ENCODE results near the gene ST8SIA1.

The ST8SIA1 gene

GRCh38 chr12:22283006-22283506, 51.5 kb downstream of the ST8SIA1 start:
- DNase-seq (ENCODE audit: low read depth), result no peak

- no peak for DNase-seq (ENCODE audit: low read depth)
Measured at GRCh38 chr12:22282283-22282682, 52.2 kb downstream of the ST8SIA1 start.

- no peak for DNase-seq (ENCODE audit: low read depth)
Measured at GRCh38 chr12:22276867-22277266, 57.6 kb downstream of the ST8SIA1 start.

- DNase-seq (ENCODE audit: low read depth), result no peak
Measured at GRCh38 chr12:22276313-22276712, 58.2 kb downstream of the ST8SIA1 start.

- no peak for DNase-seq (ENCODE audit: low read depth)
Measured at GRCh38 chr12:22275843-22276242, 58.7 kb downstream of the ST8SIA1 start.

GRCh38 chr12:22272335-22273151, 62.0 kb downstream of the ST8SIA1 start:
- DNase-seq (ENCODE audit: low read depth), result no peak

- no peak for DNase-seq (ENCODE audit: low read depth)
Measured at GRCh38 chr12:22271023-22271422, 63.5 kb downstream of the ST8SIA1 start.

- no peak for DNase-seq (ENCODE audit: low read depth)
Measured at GRCh38 chr12:22268973-22269372, 65.5 kb downstream of the ST8SIA1 start.

GRCh38 chr12:22268406-22268805, 66.1 kb downstream of the ST8SIA1 start:
- DNase-seq (ENCODE audit: low read depth), result no peak

- no peak for DNase-seq (ENCODE audit: low read depth)
Measured at GRCh38 chr12:22266101-22266500, 68.4 kb downstream of the ST8SIA1 start.

GRCh38 chr12:22264380-22264779, 70.1 kb downstream of the ST8SIA1 start:
- DNase-seq (ENCODE audit: low read depth), result no peak

- DNase-seq (ENCODE audit: low read depth), result no peak
Measured at GRCh38 chr12:22262309-22262708, 72.2 kb downstream of the ST8SIA1 start.

- no peak for DNase-seq (ENCODE audit: low read depth)
Measured at GRCh38 chr12:22257100-22257499, 77.4 kb downstream of the ST8SIA1 start.

GRCh38 chr12:22256605-22257004, 77.9 kb downstream of the ST8SIA1 start:
- DNase-seq (ENCODE audit: low read depth), result no peak

- no peak for DNase-seq (ENCODE audit: low read depth)
Measured at GRCh38 chr12:22256041-22256441, 78.5 kb downstream of the ST8SIA1 start.

- DNase-seq (ENCODE audit: low read depth), result no peak
Measured at GRCh38 chr12:22255097-22255496, 79.4 kb downstream of the ST8SIA1 start.

- no peak for DNase-seq (ENCODE audit: low read depth)
Measured at GRCh38 chr12:22254478-22254877, 80.0 kb downstream of the ST8SIA1 start.

- DNase-seq (ENCODE audit: low read depth), result no peak
Measured at GRCh38 chr12:22252057-22252456, 82.5 kb downstream of the ST8SIA1 start.

- DNase-seq (ENCODE audit: low read depth), result no peak
Measured at GRCh38 chr12:22250762-22251161, 83.7 kb downstream of the ST8SIA1 start.

GRCh38 chr12:22248571-22249115, 85.9 kb downstream of the ST8SIA1 start:
- DNase-seq (ENCODE audit: low read depth), result no peak

GRCh38 chr12:22248121-22248520, 86.4 kb downstream of the ST8SIA1 start:
- DNase-seq (ENCODE audit: low read depth), result no peak

GRCh38 chr12:22246217-22246846, 88.2 kb downstream of the ST8SIA1 start:
- no peak for DNase-seq (ENCODE audit: low read depth)

GRCh38 chr12:22242726-22243125, 91.8 kb downstream of the ST8SIA1 start:
- no peak for DNase-seq (ENCODE audit: low read depth)
